GM21360 (cell line): ENCODE results near the gene CCDC28A.

Source experiments
- ATAC-seq: cut with Tn5 transposase; IDR thresholded peaks from one replicate; pipeline ENCODE4 v1.9.1; 2021; ENCODE audit warnings: mild to moderate bottlenecking, moderate library complexity; ENCODE audit not compliant: unreplicated experiment

Gene CCDC28A

DNA sequence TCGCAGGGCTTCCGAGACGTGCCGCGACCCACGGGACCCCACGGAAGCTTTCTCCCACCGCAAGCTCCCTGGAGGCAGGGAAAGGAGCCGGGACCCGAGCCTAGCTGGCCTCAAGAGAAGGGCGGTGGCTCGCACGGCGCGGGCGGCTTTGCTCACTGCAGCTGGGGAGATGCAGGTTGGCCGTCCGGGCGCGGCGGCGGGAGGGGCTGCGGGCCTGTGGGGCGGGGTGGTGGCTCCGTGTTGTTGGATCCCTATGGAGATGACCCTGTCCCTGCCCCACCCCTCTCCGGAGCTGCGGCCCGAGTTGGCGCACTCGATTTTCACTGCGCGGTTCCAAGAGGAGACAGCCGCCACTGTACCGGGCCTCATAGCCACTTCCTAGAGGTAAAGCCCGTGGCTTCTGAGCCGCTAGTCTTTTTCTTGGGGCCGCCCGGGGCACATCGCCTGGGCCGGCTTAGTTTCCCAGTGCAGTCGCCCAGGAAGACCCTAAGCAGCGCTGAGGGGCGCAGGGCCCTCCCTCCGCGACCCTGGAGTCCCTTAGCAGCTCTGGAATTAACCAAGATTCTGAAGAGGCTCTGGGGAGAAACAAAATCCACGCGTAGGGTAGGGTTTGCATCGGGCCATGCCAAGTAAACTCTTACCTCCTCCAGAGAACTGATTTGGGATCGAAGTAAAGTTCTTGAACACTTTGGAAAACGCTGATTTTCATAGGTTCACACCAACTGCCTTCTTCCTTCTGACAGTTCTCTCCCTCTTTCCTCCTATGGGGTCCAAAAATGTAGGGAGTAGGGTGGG is 22.4 kb downstream of the CCDC28A start, which contains the start of gene ECT2L:
Gene ECT2L (plus strand): TSS at position 279 of the 795 bp plus-strand sequence. CDS start 17,188 bp downstream, outside the sequence.
- ATAC-seq, result no peak

DNA sequence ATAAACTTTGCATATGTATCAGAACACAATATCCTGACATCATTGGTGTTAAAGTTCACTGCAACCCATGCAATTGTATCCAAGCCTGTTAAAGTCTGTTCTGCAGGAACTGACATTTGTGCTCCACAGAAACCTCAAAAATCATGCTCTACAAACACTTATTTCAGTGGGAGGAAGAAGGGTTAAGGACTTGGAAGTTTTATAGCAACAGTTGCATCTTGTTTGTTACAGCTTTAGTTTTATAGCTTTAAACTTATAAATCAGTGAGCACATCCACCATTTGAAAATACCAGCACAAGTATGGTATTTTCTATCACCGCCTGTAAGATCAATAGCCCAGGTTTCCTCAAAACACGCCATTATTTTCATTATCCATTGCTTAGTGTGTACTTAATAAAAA is 23.2 kb downstream of the CCDC28A start:
- no peak for ATAC-seq

DNA sequence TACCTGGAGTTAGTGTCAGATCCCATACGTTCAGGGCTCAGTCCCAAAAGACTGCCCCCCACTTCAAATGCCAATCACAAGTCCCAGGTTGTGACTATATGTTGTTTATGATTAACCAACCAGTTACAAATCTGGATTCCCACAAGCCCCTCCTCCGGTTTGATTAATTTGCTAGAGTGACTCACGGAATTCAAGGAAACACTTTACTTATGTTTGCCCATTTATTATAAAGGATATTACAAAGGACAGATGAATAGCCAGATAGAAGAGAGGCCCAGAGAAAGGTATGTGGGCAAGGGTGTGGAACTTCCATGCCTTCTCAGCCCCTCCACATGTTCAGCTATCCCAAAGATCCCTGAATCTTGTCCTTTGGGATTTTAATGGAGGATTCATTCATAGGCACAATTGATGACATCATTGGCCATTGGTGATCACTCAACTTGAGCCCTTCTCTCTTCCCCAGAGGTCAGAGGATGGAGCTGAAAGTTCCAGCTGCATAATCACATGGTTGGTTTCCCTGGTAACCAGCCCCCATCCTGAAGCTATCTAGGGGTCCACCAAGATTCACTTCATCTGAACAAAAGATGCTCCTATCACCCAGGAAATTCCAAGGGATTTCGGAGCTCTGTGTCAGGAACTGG is 24.4 kb downstream of the CCDC28A start:
- ATAC-seq, result no peak

DNA sequence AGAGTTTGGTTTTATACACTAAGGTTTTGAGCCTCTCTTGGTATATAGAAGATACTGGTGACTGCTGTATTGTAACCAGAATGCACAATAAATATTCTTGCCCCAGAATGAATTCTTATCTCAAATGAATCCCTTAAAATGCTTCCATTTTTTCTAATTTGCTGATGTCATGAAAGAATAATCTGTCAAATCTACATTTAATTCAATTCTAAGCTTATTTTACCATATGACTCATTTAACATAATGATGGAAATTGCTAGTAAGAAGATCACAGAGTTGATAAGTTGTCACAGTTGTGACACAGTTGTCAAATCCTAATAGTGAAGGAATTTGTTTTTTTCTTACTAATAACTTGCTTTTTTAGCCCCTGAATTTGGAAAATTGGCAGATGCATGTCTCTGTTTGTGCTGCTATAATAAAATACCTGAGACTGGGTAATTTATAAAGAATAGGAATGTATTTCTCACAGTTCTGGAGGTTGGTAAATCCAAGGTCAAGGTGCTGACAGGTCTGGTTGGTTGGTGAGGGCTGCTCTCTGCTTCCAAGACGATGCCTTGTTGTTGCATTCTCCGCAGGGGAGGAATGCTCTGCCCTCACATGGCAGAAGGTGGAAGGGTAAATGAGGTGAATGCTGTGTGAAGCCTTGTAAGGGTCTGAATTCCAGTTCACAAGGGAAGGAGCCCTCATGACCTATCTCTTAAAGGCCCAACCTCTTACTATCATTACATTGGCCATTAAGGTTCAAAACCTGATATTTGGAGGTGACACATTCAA is 27.0 kb downstream of the CCDC28A start:
- no peak for ATAC-seq

DNA sequence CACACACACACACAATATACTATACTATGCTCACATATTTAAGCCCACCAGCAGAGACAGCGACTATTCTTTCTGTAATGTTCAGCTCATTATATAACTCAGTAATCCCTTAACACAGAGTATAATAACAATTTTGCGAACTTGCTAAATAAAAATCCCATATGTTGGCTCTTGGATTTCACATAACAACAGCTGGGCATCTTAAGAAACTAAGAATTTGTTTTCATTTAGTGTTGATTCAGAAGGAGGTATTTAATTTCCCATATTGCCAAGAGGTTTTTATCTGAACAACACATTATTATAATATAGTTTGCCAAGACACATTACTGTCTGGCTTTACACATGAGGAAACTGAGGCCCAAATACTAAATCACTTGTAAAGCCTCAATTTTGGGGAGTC is 29.8 kb downstream of the CCDC28A start:
- ATAC-seq, result no peak

DNA sequence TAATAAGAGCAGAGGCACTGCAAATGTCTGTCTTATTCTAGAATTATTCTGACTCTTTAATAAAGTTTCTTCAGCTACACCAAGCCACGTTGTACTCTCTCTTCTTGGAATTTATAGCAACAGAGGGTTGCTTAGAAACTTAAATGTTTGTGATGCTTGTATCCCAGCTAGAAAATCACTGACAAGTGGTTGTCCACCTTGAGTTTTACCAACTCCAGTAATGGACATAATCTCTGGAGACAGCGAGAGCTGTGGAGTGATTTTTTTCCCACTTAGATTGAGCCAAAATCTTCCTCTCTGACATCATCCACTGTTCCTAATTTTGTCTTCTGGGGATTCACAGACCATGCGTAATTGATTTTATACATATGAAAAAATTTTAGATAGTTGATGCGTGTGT is 30.3 kb downstream of the CCDC28A start:
- no peak for ATAC-seq

DNA sequence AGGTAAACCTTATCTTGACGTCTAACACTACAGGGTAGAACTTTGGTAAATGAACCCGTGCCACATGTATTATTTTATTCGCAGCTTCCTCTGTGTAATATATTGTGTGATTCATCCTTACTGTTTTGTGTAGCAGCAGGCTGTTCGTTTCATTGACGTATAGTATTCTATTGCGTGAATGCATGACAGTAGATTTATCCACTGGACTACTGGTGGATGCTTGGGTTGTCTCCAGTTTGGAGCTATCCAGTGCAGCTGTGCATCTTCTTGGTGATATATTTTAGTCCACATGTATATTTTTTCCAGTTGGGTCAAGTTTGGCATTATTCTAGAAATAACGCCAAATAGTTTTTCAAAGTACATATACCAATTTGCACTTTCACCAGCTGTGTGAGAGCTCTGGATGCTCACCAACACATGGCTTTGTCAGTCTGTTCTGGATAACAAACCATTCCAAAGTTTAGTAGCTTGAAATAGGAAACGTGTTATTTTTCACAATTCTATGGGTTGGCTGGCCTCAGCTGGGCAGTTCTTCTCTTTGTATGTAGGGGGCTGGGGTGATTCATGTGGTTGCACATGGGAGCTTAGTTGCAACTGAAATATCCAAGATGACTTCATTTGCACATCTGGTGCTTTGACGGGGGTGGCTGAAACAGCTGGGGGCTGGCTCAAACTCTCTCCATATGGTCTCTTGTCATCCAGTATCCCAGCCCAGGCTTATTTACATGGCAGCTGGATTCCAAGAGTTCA is 31.6 kb downstream of the CCDC28A start:
- no peak for ATAC-seq

DNA sequence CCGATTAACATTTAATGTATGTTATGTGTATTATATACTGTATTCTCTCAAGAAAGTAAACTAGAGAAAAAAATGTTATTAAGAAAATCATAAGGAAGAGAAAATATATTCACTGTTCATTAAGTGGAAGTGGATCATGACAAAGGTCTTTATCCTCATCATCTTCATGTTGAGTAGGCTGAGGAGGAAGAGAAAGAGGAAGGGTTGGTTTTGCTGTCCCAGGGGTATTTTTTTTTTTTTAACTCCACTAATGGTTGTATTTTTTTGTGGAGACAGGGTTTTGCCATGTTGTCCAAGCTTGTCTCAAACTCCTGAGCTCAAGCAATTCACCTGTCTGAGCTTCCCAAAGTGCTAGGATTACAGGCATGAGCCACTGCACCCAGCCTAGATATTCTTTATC is 33.3 kb downstream of the CCDC28A start:
- ATAC-seq, result no peak

DNA sequence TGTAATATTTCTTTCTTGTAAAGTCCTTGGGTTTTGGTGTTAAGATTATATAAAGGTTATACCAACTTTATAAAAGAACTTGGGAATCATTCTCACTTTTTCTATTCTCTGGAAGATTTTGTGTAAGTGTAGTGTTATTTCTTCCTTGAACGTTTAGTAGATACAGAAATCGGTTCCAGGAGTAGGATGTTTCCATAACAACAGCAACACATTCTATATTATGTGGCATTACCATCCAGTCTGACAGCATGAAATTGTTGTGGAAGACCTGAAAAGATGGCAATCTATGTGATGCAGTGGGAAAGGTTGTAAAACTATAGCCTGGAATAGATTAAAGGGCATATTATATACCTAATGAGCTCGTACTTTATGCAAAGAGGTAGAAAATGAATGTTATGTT is 36.1 kb downstream of the CCDC28A start:
- ATAC-seq, result no peak

DNA sequence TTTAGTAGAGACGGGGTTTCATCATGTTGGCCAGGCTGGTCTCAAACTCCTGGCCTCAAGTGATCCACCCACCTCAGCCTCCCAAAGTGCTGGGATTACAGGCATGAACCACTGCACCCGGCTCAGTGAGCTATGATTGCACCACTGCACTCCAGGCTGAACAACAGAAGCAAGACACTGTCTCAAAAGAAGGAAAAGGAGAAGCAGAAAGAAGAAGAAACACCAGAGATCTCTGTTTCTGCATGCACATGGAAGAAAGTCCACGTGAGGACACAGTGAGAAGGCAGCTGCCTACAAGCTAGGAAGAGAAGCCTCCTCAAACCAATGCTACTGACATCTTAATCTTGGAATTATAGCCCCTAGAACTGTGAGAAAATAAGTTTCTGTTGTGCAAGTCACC is 38.3 kb downstream of the CCDC28A start:
- no peak for ATAC-seq

DNA sequence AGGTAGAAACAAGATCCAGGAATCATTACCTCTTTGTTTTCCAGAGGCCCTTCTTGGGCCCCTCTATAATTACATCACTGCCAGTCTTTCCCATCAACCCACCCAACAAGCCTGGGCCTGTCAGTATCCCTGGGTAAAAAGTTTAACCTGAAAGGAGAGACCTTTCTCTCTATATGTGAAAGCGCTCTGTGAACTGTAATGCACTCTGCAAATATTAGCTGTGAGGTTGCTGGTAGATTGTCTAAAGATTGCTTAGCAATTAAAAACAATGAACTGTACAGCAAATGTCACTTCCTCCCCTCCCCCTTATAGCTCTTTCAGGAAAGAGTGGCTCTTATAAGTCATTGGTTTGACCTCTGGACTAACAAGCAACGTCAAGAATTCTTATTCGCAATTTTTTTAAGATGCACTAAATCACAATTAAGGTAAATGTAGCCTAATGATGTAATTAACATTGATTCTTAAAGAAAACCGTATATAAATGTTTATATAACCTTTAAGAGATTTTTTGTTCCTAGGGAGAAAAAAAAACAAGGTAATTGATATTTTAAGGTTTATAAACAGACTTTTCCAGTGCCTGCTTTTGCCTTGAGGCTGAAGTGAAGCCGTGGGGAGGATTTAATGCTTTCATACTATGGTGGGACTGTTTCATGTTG is 40.7 kb downstream of the CCDC28A start:
- no peak for ATAC-seq

DNA sequence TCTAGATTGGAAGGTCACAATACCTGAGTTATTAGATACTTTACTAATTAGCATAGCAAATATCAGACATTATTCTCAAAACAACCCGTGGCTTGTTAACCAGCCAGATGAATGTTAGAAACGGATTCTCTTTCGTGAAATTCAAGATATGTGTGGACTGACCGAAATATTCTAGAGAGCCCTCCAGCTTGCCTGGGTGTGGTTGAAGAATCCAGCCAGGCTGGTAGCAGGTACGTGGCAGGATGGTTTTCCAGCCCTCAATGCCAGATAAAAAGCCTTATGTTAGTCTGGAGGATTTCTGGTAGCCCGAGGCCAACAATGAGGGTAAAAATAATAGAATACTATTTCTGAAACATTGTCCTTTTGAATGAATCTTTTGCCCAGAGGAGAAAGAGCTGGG is 41.7 kb downstream of the CCDC28A start:
- ATAC-seq, result no peak

DNA sequence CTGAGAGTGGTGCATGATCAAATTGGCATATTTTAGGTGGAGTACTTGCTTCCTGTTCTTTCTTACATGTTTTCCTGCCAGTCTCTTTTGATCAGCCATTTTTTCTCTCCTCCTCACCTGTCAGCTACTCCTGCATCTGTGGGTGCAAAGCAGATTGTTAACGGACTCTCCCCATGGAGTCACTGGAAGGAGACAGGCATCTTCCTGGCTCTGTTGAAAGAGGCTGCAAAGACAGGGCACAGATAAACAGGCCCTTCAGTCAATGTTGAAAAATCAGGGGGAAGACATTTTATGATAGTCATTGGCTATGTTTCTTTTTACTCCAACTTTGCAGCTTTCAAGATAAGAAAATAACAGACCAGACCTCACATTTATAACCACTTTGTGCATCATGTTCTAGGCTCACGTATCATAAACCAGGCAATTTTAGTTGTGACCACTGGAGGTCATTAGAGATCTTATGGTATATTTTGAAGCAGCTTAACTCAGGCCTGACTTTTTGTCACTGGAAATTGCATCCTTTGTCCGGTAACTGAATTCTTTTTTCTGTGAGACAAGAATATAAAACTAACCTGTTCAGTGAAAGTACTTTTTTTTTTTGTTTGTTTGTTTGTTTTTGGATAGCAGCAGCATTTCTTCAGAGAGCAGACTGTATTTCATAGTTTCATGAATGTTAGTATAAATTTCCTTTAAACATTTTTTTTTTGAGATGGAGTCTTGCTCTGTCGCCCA is 42.4 kb downstream of the CCDC28A start:
- ATAC-seq, result peak; percentile 55

DNA sequence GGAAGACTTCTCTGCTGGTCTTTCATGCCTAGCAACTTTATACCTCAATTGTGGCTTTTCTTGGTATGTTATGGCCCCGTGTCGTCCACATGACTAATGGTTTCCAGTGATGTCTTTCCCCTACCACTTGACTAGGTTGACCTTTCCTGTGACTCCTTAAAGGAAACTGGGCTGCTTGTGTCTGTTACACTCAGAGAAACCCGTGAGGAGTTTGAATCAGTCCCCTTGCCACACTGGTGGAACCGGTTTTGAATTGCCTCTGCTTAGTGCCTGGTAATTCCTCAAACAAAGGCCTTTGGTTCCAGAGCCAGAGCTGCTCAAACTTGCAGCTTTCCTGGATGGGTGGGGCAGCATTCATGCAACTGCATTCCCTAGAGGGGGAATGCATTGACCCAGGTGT is 44.2 kb downstream of the CCDC28A start:
- peak; percentile 16 for ATAC-seq

DNA sequence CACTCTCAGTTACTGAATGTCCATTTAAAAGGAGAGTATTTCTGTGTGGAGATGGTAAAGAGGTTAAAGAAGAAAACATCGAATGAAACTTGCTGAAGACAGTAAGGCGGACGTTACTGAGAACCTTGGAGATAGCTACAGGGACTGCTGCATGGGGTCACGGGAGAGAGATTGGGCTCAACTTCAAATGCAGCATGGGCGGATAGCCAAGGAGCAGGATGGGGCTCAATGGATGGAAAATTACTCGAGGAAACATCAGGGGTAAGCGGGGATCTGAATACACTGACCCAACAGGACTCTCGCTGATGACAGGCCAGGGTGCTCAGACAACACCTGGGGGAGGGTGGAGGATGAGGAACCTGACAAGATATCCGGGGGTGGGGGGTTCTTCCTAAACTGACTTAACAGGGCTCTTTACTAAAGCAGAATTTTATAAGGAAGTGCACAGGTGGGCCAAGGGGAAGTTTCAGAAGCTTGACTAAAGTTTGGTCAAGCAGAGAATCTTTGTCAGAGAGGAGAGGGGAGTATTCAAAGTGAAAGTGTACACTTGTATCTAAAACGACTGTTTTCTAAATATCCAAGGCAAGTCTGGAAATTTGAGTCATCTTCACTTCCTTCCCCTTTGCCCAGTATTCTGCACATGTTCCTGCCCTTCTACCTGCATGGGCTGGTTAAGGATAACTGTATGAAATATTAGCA is 45.1 kb downstream of the CCDC28A start:
- ATAC-seq, result peak; percentile 82

DNA sequence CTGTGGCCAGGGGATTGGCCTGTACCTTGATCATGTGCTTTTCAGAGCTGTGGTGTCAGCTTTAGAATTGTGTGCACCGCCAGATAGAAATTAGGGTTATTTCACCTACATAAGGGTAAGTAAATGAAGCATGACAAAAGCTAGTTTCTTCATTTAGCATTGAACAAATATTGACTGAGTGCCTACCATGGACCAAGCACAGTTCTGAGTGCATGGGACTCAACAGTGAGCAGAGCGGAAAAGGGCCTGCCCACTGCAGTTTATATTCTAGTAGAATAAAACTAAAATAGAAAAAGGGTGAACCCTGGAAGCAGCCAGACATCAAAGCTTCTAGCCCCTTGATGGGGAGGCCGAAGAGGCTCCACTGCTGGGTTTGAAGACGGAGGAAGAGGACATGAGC is 48.0 kb downstream of the CCDC28A start:
- ATAC-seq, result no peak

DNA sequence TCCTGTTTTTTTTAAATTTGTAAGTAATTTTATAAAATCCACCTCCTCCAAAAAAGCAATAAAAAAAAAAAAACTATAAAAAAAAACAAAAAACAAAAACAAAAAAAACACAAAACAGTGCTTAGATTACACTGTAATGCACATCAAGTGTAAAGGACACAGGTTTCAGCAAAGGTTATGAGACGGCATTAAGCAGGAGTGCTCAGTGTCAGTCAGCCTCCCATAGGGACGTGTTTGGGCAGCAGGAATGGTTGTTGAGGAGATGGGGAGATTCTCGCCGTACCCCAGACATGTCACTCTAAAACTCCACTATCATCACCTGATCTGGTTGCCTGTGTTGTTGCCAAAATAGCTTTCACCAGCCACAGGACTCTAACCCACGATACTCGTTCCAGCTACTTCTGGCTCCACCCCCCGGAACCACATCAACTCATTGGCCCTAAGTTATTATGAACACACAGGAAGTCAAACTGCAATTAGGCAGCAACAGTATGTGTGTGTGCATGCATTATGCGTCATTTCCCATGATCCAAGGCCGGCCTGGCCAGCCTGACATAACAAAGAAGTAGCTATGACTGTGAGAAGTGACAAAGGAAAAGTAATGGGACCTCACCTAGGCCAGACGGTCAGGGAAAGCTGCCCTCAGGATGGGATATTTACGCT is 51.0 kb downstream of the CCDC28A start:
- ATAC-seq, result no peak

DNA sequence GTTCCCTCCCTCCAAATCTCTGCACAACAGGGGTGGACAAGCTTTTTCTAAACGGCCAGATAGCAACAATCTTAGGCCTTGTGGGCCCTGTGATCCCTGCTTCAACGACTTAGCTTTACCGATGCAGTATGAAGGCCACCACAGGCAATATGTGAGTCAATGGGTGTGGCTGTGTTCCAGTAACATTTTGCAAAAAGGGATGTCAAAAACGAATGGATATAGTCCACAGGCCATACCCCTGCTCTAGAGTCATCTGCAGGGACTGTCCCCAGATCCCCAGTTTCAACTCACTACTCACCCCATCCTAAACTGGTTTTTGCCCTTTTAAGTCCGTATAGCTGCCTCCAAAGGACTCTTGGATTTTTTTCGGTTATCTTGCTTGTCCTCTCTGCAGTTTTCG is 56.7 kb downstream of the CCDC28A start:
- ATAC-seq, result no peak

DNA sequence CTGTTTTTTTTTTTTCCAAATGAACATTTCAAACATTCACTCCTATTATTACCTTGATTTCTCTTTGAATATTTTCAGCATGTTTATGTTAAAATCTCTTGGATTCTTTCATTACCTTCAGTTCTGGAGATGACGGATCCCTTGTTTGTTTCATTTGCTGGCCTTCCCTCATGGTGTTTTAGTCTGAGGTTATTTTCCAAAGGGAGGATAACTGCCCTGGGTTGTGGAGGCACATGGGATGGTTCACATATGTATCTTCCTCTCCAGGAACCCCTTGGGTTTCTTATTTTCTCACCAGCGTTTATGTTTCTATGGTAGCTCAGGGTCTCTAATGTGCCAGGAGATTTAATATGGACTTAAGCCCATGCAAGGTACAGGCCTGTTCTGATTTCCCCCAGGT is 58.6 kb downstream of the CCDC28A start:
- ATAC-seq, result no peak
